Neural cell (in vitro differentiated cells): ENCODE data around the gene FAM13B.

ENCODE experiments used
- CTCF ChIP-seq: fragments of 450-650 bp; IDR thresholded peaks from 2 replicates; pipeline ENCODE4 v1.5.1; 2014; ENCODE audit warnings: antibody characterized with exemption, mild to moderate bottlenecking, moderate library complexity; ENCODE audit not compliant: poor library complexity, severe bottlenecking
- EP300 ChIP-seq: fragments of 450-650 bp; conservative IDR thresholded peaks from 2 replicates; pipeline ENCODE4 v1.6.1; 2014; ENCODE audit warnings: antibody characterized with exemption, mild to moderate bottlenecking, moderate library complexity; ENCODE audit not compliant: poor library complexity, severe bottlenecking
- EZH2 ChIP-seq: fragments of 200-600, 300-800 bp; shearing (Covaris generic), sonication (generic); IDR thresholded peaks from 2 replicates; pipeline ENCODE4 v1.6.1; 2014; ENCODE audit warnings: antibody characterized with exemption, low read length, borderline replicate concordance, mild to moderate bottlenecking; ENCODE audit not compliant: insufficient read depth, poor library complexity, severe bottlenecking
- POLR2AphosphoS5 ChIP-seq: IDR thresholded peaks from 2 replicates; pipeline ENCODE4 v1.6.1; 2012

GRCh38 chr5:137914758-137915157 is 118.1 kb downstream of the FAM13B start:
- no peak for TF ChIP-seq POLR2AphosphoS5
- no peak for TF ChIP-seq CTCF
- TF ChIP-seq EP300 = no peak
- no peak for TF ChIP-seq EZH2
